COLO668 (cell line): Measurements from ENCODE around the gene MEX3A.
"Not testable (repeated sequence)": the region's sequence is repeated elsewhere in the genome, so short reads cannot be mapped to it uniquely, and the experiment has no call there.

Source experiments
- DNase-seq: peaks from one replicate; lab custom pipeline; 2025; ENCODE audit not compliant: unreplicated experiment; lab: John Stamatoyannopoulos, UW

The MEX3A gene

GRCh38 chr1:156119503-156120209 lies 37.4 kb upstream of the MEX3A start:
- DNase-seq: peak; percentile 64

DNA sequence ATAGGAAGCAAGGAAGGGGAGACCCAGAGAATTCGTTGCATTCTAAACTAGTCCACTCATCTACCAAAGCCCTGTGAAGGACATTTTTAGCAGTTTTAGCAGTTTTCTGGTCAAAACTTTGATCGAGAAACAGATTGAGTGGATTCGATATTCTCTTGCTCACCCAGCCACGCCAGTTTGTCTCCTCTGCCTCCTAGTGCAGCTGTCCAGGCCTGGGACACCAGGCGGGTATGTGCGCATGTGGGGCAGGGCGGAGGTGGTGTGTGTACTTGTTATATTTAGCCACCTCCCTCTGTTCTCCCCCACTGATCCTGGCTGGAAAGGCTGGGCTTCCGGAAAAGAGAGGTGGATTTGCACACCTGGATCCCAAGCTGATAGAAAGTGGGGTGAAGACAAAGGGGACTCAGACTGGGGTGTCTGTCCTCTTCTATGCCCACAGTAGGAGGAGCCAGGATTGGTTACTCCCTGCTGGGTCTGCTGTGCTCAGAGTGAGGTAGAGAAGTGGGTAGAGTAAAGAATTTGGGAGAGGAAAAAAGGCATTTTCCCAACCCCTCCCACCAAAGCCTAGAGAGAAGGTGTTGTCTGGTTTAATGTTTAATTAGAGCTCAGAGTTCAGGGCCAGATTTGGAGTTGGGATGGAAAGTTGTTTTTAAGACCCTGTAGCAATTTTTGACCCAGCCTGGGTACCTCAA lies 36.1 kb upstream of the MEX3A start:
- DNase-seq: peak; percentile 91

DNA sequence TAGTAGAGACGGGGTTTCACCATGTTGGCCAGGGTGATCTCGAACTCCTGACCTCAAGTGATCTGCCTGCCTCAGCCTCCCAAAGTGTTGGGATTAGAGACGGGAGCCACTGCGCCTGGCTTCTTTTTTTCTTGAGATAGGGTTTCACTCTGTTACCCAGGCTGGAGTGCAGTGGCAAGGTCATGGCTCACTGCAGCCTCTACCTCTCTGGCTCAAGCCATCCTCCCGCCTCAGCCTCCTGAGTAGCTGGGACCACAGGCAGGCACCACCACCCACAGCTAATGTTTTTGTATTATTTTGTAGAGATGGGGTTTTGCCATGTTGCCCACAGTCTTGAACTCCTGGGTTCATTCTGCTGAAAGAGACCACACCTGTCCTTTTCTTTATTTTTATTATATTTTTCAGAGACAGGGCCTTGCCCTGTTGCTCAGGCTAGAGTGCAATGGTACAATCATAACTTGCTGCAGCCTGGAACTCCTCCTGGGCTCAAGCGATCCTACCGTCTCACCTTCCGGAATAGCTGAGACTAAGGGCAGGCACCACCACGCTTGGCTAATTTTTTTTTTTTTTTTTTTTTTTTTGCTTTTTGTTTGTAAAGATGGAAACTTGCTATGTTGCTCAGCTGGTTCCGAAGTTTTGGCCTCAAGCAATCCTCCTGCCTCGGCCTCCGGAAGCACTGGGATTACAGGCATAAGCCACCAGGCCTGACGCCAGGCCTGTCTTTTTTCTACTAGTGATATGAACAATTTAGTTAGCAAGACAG lies 35.3 kb upstream of the MEX3A start:
- DNase-seq: peak; percentile 39

DNA sequence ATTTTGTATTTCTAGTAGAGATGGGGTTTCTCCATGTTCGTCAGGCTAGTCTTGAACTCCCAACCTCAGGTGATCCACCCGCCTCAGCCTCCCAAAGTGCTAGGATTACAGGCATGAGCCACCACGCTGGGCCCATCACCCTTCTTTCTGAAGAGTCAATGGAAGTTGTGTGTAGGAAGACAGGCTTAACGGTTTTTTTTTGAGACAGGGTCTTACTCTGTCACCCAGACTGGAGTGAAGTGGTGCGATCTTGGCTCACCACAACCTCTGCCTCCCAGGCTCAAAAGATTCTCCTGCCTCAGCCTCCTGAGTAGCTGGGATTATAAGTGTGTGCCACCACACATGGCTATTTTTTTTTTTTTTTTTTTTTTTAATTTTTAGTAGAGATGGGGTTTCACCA lies 34.5 kb upstream of the MEX3A start:
- DNase-seq: not testable (repeated sequence)

GRCh38 chr1:156115514-156116374 lies 33.5 kb upstream of the MEX3A start:
- peak; percentile 53 for DNase-seq

- DNase-seq: peak; percentile 55
Measured at GRCh38 chr1:156114919-156115513, 32.8 kb upstream of the MEX3A start.

- DNase-seq: peak; percentile 89
Measured at GRCh38 chr1:156114101-156114918, 32.0 kb upstream of the MEX3A start, which contains the start of gene LMNA. Gene LMNA, plus strand, starts transcription at chr1:156114711. Its CDS starts 208 bp downstream, at chr1:156114919.

DNA sequence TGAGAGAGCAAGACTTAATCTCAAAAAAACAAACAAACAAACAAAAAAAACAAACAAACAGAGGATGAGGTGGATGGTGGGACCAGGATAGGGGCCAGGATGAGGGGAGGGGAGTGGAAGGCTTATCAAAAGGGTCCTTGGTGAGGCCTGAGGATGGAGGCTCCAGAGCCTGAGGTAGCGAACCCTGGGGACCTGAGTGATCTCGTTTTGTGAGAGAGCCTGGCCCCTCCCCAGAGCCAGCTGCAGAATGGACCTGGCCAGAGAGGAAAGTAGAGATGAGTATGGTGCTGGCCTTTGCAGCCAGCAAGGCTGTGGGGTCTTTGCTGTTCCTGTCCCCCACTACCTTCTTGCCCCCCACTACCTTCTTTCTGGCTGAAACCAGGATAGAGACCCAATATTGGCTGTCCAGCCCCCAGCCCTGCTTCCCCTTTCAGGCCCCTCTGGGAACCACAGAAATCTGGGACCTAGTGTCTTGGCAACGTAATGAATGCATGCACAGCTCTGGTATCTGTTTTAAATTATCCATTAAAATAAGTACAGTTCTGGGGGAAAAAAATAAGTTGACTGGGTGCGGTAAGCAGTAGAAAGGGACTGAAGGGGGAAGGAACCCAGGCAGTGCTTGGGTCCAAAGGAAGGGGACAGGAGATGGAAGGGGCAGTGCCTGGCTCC lies 31.2 kb upstream of the MEX3A start:
- DNase-seq: no peak

GRCh38 chr1:156112276-156113137 lies 30.2 kb upstream of the MEX3A start:
- no peak for DNase-seq

GRCh38 chr1:156111355-156111962 lies 29.2 kb upstream of the MEX3A start:
- no peak for DNase-seq

- DNase-seq: no peak
Measured at GRCh38 chr1:156110252-156110651, 28.0 kb upstream of the MEX3A start.

- no peak for DNase-seq
Measured at GRCh38 chr1:156108664-156109241, 26.5 kb upstream of the MEX3A start.

DNA sequence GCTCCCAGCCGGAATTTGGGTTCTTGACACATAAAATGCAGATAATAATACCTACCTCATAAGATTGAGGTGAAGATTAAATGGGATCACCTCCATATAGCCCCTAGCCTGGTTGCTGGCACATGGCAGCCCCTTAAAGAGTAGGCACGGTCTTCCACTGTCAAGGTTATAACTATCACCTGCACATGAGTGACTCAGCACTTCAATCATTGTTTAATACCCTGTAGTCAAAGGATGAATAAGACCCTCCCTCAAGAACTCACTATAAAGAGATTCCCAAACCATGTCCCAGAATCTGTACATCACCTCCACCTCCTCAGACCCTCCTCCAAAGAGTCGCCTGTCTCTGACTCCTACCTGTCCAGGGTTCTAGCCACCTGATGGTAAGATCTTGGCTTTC lies 25.8 kb upstream of the MEX3A start:
- no peak for DNase-seq

GRCh38 chr1:156106624-156107488 lies 24.6 kb upstream of the MEX3A start:
- peak; percentile 46 for DNase-seq

- DNase-seq: no peak
Measured at GRCh38 chr1:156104861-156105832, 22.9 kb upstream of the MEX3A start.
